Measurements from ENCODE around the gene TPX2.

Gene TPX2

DNA sequence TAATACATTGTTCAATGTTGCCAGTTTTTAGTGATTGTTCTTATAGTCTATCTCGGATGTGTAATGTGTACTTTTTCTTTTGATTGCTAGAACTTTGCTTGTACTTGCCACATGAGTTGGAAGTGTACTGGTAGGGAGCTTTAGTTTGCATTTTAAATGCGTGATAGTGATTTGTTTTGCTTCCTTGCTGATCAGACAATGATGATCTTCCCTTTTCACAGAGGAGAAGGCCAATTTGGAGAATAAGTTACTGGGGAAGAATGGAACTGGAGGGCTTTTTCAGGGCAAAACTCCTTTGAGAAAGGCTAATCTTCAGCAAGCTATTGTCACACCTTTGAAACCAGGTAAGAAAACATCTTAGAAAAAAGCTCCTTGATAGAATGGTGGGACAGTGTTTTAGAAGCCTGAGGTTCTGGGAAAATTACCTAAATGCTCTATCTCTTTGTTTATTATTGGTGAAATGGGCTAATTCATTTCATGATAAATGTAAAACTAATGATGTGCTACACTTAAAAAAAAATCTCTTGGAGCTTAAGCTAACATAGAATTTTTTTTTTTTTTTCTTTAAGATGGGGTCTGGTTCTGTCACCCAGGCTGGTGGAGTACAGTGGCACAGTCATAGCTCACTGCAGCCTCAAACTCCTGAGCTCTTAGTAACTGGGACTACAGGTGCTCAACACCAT, 20.9 kb downstream of the TPX2 start:
- DNase-seq (ENCODE audit: low read depth) = no peak

DNA sequence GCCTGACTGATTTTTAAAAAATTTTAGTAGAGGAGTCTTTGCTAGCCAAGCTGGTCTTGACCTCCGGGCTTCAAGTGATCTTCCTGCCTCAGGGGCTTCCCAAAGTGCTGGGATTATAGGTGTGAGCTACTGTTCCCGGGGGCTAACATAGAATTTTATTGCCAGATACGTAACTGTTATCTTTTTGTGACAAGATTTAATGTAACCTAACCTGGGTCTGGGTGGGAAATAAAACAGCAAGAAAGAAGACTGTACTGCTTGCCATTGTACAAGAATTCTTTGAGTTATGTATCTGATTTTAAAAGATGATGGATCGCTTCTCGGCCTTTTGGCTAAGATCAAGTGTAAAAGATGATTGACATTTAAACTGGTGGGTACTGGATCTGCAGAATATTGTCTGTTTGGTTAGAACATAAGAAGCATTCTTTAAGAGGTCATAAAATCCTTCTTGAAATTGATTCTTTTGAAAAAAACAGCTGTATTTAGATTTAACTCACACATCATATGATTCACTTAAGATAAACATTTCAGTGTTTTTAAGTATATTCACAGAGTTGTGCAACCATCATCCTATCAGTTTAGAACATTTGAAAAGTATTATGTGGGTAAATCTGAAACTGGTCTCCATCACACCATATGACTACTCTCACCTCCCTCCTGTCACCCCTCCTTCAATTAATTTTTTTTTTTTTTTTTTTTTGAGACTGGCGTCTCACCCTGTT, 21.6 kb downstream of the TPX2 start:
- DNase-seq (ENCODE audit: low read depth) = no peak

DNA sequence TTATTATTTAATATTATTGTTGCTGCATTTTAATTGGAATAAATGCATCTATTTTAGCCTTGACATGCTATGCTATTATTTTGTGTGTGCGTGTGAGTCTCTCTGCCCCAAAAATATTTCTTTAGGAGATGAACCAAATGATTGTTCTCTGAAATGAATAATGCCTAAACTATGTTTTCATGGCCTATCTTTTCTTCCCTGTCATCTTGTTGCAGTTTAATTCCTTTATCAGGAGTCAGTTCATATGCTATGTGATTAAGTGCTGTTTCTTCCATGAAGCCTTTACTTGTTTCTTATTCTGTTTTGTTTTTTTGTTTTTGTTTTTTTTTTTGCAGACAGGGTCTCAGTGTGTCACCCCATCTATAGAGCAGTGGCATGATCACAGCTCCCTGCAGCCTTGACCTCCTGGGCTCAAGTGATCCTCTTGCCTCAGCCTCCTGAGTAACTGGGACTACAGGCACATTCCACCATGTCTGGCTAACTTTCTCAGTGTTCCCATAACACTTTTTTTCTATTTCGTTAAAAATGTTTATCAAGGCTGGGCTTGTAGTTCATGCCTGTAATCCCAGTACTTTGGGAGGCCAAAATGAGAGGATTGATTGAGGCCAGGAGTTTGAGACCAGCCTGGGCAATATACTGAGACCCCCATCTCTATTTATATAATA, 25.7 kb downstream of the TPX2 start:
- no peak for DNase-seq (ENCODE audit: low read depth)

DNA sequence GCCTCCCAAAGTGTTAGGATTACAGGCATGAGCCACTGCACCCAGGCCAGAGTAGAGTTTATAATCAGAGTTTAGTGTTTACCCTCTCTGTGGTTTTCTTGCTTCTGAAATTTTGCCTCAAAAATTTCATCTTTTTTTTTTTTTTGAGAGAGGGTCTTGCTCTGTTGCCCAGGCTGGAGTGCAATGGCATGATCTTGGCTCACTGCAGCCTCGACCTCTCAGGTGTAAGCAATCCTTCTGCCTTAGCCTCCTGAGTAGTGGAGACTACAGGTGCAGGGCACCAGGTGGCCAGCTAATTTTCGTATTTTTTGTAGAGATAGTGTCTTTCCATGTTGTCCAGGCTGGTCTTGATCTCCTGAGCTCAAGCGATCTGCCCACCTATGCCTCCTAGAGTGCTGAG, 28.7 kb downstream of the TPX2 start:
- no peak for DNase-seq (ENCODE audit: low read depth)

DNA sequence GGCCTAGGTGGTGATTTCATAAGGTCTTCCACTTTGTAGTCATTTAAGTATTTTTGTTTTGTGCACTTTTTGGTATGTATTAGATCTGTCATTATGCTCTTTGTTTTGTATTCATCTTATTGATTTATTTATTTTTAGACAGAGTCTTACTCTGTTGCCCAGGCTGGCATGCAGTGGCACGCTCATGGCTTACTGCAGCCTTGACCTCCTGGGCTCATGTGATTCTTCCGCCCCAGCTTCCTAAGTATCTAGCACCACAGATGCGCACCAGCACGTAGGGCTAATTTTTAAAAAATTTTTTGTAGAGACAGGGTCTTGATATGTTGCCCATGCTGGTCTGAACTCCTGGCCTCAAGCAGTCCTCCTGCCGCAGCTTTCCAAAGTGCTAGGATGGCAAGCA, 30.6 kb downstream of the TPX2 start:
- DNase-seq (ENCODE audit: low read depth) = no peak

DNA sequence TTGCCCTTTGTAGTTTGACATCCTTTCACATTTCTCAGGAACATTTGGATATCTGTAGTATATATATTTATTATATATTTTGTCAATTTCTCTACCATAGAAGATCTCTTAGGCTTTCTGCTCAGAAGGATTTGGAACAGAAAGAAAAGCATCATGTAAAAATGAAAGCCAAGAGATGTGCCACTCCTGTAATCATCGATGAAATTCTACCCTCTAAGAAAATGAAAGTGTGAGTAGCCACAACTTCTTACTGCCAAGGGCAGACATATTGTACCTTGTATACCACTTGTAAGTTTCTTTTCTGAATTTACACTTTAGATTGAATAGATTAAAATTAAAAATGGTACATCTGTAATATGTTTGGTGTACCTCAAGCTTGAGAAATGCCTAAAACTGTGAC, 31.2 kb downstream of the TPX2 start:
- no peak for DNase-seq (ENCODE audit: low read depth)

DNA sequence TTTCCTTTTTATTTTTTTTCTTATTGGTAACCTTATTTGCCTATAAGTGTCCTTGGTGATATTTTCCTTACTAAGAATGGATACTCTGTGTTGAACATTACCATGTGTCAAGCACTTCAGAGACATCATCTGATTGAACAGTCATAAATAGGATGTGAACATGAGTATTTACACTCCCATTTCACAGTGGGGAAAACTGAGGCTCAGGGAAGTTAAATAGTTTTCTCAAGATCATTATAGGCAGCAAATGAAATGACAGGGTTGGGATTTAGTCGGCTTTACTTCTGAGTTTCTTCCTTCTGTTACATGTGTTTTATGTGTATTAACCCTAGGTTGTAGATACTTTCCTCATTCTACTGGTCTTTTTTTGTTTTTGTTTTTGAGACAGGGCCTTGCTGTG, 35.3 kb downstream of the TPX2 start:
- no peak for DNase-seq (ENCODE audit: low read depth)

DNA sequence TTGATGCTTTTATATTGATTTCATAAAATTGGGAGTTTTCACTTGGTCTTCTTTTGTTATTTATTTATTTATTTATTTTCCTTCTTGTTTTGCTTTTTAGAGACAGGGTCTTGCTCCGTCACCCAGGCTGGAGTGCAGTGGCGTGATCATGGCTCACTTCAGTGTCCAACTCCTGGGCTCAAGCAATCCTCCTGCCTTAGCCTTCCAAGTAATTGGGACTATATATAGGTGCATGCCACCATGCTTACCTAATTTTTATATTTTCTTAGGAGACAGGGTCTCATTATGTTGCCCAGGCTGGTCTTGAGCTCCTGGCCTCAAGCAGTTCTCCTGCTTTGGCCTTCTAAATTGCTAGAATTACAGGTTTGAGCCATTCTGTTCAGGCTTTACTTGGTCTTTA, 41.7 kb downstream of the TPX2 start:
- DNase-seq (ENCODE audit: low read depth) = no peak

DNA sequence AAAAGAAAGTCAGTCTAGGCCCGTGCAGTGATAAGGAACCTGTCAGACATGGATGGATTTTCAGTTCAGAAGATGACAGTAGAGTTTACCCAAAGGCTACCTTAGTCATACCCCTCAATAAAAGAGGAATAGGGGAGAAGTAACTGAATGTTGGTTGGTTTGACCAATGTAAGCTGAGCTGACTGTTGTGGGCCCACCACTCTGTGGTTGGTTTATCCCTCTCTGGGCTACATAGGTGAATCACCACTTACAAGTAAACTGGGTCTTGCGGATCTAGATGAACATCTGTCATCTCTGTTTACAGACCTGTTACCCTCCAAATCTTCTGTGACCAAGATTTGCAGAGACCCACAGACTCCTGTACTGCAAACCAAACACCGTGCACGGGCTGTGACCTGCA, 42.9 kb downstream of the TPX2 start:
- no peak for DNase-seq (ENCODE audit: low read depth)

DNA sequence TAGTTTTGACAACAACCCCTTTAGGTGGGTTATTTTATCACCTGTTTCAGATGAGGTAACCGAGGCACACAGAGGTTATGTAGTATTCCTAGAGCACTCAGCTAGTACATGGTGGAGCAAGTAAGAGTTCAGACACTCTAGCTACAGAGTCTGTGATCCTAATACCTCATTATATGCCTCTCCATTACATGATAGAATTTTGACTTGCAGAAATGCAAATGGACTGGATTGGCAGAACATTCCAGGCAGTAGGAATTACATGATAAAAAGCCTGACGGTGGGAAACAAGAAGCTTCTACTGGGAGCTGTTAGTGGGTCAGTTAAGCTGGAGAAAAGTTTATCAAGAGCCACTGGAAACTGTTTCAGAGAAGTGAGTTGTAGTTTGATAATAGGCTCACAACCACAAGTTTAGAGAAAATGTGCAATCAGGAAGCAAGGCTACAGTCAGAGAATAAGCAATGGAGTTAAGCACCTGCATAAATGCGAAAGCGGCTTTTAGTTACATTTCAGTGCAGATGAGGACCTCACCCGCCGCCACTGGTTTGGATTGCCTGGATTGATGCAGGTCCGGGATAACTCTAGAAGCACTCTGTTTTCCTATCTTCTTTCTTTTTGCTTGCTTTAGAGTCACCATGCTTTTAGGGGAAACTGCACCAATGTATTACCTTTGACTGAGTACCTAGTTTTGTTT, 45.4 kb downstream of the TPX2 start:
- DNase-seq (ENCODE audit: low read depth) = no peak

DNA sequence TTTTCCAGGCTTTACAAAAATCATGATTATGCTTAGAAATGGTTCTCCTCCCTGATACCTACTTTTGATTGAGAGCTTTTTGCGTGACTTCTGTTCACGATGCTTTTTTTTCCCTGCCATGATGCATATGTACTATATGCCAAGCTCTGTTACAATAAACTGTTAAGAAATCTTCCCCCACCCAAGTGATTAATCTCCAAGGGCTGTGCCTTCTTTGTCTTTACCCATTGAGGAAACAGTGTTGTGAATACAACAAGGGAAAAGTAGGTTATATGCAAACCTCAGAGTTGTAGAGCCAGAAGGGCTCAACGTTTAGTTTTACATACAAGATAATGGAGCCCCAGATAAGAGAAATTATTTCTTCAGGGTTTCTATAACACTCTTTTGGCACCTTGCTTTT, 46.0 kb downstream of the TPX2 start:
- DNase-seq (ENCODE audit: low read depth) = no peak

DNA sequence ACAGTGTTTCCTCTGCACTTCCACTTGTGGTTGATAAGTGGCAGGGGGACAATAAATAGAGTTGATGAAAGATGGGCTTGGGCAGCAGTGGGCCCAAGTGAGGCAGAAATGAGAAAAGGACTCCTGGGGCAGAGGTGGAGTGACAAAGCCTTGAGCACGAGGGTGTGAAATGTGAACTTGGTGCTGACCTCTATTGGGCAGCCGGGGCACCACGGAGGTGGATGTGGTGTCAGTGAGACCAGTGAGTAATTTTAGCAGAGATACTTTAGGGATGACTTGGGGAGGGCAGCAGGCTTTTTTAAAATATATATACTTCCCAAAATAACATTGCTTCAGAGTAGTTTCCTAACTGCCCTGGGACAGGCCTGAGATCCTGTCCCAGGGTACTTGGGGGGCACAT, 49.5 kb downstream of the TPX2 start:
- no peak for DNase-seq (ENCODE audit: low read depth)

DNA sequence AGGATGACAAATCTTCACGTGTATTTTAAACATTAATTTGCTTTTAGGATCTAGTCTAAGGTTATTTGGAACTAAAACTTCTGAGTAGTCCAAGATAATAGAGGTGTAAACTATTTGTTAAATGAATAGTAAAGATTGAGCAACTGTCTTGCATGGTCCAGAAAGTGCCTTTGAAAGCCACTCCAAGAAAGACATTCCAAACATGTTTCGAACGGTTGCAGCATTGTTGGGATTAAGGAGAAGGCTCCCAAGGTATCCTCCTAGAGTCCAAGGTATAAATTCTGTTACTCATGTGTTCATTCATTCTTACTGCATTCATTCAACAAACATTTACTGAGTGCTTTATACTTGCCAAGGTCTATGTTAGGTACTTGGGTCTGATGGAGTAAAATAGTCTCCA, 51.3 kb downstream of the TPX2 start:
- no peak for DNase-seq (ENCODE audit: low read depth)

DNA sequence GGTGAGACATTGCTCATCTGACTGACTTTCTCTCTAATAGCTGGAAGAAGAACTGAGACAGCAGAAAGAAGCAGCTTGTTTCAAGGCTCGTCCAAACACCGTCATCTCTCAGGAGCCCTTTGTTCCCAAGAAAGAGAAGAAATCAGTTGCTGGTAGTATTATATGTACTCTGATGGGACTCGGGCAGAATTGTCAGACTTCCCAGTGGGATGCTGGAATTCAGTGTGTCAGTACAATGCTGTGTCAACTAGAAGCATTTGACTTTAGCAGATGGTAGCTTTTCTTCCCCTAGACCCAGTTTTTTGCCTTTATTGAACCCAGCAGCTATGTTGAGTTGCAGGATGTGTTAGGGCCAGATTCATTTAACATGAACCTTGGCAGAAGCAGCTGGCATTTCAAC, 58.3 kb downstream of the TPX2 start:
- no peak for DNase-seq (ENCODE audit: low read depth)

DNA sequence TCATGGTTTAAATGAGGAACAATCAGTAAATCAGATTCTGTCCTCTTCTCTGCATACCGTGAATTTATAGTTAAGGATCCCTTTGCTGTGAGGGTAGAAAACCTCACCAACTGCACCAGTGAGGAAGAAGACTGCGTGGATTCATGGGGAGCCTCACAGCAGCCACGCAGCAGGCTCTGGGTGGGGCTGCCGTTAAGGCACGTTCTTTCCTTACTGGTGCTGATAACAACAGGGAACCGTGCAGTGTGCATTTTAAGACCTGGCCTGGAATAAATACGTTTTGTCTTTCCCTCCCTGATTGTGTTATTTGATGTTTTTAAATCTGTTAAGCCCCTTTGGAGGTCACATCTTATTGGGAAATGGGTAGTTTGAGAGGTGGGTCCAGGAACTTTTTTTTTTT, 62.4 kb downstream of the TPX2 start:
- DNase-seq (ENCODE audit: low read depth) = no peak

DNA sequence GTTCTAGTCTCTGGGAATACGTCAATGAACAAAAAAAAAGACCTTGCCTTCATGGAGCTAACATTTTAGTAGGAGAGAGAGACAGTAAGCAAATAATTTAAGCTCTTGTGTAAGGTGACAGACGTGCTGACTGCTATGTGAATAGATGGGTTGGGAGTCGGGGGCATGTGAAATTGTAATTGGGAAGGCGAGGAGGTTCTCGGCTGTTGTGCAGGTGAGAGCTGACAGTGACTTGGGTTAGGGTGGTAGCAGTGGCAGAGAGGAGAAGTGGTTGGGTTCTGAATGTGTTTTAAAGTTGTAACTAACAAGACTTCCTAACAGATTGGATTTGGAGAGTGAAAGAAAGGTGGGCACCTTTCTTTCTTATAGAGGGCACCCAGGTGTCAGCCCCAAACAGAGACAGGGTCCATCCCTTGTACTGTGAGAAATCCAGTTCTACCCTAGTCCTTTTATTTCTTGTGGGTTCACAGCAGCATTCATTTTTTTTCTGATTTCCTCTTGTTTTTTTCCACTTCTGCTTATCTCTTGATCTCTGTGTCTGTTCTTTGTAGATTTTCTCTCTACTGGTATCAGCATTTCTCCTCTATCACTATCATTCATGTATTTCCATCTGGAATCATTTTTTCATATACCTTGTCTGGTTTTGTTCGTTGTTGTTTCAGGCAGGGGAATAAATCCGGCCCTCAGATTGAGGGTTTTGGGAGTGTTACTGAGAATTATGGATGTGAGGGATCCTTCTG, 64.6 kb downstream of the TPX2 start:
- no peak for DNase-seq (ENCODE audit: low read depth)

DNA sequence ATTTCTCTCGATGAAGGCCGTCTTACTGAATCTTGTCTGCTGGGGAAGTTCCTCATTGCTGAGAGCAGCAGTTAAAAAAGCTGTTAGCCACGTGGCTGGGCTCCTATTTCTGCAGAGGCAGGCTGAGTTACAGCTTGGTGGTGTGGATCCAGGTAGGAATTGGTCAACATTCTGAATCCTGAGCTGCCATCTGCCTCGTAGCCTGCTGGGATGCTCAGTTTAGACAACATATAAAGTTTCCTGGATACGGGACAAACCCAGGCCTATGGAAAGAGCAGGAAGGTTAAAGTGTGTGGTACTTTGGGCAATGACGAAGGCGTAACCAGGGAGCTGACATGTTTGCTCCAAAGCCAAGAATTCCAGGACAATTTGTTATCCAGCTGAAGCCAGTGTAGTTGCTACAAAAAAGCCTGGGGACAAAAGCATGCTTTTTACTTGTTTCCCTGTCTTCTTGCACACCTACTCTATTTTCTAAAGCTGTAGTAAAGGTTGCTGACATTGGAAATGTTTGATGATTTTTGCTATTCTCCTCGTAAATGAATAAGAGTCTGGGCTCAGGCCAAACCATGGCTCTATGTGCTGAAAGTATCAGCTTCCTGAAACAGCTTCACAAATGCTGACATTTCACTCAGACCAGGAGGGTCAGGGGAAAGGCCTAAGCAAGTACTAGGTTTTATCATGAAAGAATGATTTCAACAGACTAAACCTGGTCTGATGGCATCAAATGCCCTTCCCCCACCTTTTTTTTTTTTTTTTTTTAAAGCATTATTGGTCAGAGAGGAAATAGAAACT, 67.7 kb downstream of the TPX2 start:
- DNase-seq (ENCODE audit: low read depth) = no peak

DNA sequence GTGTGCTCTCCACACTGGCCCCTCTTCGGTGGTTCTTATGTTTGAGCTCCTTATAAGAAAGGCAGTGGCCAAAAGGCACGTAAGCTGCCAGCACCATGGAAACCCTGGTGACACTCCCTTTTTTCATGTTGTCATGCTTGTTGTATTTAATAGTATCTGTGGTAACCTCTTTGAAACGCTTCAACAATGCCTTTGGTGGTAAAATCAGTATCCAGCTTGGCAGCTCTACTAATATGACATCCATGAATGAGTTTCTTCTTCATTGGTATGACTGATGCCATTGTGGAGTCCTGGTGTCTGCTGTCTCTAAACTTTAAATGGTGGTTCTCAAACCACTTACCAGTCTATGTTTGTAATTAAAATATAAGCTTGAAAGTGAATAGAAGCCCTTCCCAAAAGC, 69.4 kb downstream of the TPX2 start:
- no peak for DNase-seq (ENCODE audit: low read depth)

DNA sequence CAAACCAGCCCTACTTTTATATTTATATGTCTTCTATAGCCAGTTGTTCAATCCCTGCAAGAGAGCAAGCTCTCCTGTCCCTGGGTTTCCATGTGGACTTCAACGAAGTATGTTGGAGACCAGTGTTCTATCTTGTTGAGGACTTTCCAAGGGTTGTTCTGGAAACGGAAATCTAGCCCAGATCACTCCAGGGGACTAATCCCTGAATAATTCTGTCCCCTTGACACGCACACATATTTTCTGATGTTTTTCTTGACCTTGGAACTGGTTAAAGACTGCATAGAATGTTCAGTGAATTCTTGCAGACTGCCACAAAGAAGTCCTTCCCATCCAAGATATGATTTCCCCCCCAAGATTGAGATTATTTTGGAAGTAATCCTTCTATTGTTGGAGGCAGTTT, 70.6 kb downstream of the TPX2 start:
- DNase-seq (ENCODE audit: low read depth) = no peak

DNA sequence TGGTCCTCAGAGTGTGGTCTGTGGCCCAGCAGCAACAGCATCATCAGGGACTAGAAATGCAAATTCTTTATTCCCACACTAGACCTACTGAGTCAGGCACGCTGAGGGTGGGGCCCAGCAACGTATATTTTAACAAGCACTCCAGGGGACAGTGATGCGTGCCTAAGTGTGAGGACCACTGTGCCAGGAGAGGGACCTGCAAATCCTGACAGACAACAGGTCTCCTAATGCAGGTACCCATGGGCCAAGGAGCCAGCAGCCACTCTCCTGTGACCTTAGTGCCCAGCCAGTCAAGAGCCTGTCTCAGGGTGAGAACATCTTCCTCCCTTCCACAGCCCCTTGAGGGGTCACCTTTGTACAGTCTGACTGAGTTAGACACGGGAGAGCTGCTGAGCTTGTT, 72.1 kb downstream of the TPX2 start:
- no peak for DNase-seq (ENCODE audit: low read depth)
